BJ (cell line): ENCODE measurements around the gene LRIG1. TPM values are rescaled to one million over a fixed set of nuclear protein-coding genes. Genes with fewer than 3 reads are reported as not detected.

Source experiments
- CTCF ChIA-PET: fragments of 350-600 bp; formaldehyde crosslinking; extraction: SDS; loops from one replicate; lab custom pipeline; 2021; ENCODE audit warnings: antibody characterized with exemption, inconsistent platforms; lab: Yijun Ruan, JAX
- POLR2A ChIA-PET: fragments of 300-600 bp; sonication (Branson Sonifier 250); formaldehyde crosslinking; extraction: SDS; loops from one replicate; lab custom pipeline; 2021; ENCODE audit warnings: antibody characterized with exemption; lab: Charles Lee
- DNase-seq: peaks from one replicate; pipeline ENCODE4 v3.0.0-alpha.2; 2011; ENCODE audit warnings: low read depth
- H3K27me3 ChIP-seq: 2 replicates; pipeline ENCODE4 v1.6.0; 2011; ENCODE audit warnings: low read length; ENCODE audit not compliant: control insufficient read depth, insufficient read depth
- H3K36me3 ChIP-seq: 2 replicates; pipeline ENCODE4 v1.5.1; 2011; ENCODE audit warnings: low read length; ENCODE audit not compliant: control insufficient read depth, insufficient read depth
- H3K4me3 ChIP-seq: 2 replicates; pipeline ENCODE4 v1.5.1; 2011; ENCODE audit warnings: low read depth, mild to moderate bottlenecking, control low read depth, low read length
- polyA plus RNA-seq: library from polyadenylated mRNA; depleted of rRNA; stranded (reverse); fragments of >200 nt; gene quantifications from 2 replicates; pipeline ENCODE4 v1.2.3, GENCODE V29; 2011
- TF ChIP-seq, protein P1 (sequence below): IDR thresholded peaks from 2 replicates; pipeline ENCODE4 v1.5.1; 2011; ENCODE audit warnings: low read depth, mild to moderate bottlenecking, control low read depth, inconsistent platforms, low read length, moderate library complexity; ENCODE audit not compliant: insufficient read depth

Gene LRIG1
- polyA plus RNA-seq, 1 experiment = 13.0 TPM

DNA sequence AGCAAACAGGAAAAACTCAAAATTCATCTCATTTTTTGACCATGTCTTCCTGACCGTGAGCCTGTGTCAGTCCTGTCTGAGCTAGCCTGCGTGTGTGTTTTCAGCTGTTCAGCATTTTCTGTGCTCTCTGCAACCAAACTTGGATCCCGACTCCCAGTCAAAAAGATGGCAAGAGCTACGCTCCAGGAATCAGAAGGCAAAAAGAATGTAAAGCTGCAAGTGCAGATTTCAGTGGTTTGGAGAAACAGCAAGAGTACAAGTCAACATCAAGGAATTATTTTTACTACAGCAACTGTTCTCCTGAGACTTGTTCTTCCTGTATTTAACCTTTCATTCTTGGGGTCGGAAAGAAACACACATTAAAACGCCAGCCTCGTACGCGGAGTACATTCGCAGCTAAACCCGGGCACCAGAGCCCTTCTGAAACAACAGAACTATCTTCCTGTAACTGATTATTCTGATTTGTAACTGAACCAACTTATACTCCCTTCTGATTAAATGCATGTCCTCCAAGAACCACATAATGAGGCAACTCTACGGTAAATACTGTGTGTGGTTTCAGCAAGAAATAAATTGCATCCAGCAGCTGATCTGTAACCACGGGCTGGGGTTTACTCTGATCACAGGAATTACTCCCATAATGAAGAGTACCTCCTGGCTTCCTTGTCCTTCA, 107.4 kb downstream of the LRIG1 start:
- POLR2A ChIA-PET = no interaction called here
- no peak for DNase-seq
- H3K27me3 ChIP-seq = no peaks in the 10 kb centered on the region
- no peak overlapping the region for H3K4me3 ChIP-seq
- CTCF ChIA-PET = interaction anchor here (1.1 to 2.4 kb wide), 4 partner anchors 7 to 16 kb away, joined by 3 to 13 read pairs (median 6); no protein-coding TSS in a partner anchor
- TF ChIP-seq, protein P1, sequence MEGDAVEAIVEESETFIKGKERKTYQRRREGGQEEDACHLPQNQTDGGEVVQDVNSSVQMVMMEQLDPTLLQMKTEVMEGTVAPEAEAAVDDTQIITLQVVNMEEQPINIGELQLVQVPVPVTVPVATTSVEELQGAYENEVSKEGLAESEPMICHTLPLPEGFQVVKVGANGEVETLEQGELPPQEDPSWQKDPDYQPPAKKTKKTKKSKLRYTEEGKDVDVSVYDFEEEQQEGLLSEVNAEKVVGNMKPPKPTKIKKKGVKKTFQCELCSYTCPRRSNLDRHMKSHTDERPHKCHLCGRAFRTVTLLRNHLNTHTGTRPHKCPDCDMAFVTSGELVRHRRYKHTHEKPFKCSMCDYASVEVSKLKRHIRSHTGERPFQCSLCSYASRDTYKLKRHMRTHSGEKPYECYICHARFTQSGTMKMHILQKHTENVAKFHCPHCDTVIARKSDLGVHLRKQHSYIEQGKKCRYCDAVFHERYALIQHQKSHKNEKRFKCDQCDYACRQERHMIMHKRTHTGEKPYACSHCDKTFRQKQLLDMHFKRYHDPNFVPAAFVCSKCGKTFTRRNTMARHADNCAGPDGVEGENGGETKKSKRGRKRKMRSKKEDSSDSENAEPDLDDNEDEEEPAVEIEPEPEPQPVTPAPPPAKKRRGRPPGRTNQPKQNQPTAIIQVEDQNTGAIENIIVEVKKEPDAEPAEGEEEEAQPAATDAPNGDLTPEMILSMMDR = no peak
- H3K36me3 ChIP-seq = no peaks in the 10 kb centered on the region; the same call in none of the 2 replicates

DNA sequence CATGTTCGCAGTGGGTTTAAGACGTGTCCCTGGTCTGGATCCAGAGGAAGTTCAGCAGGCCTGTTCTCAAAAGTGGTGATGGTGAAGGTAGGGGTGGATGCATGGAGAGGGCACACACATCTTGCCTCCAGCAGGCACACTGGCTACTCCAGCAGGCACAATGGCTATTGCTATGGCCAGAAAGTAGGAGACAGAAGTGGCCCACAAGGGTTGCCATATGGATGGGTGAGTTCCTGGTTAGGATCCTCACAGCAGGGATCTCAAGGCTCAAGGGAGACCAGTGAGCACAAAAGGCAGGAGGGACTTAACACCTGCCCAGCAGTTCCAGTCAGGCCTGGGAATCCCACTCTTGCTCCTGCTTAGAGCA, 107.9 kb downstream of the LRIG1 start:
- Histone ChIP-seq H3K36me3 (no peaks in the 10 kb centered on the region; the same call in none of the 2 replicates), H3K27me3 (no peaks in the 10 kb centered on the region), H3K4me3 (no peak overlapping the region)
- ChIA-PET CTCF (interaction anchor here (1.1 to 1.9 kb wide), 2 partner anchors 15 kb away, joined by 3 to 10 read pairs; no protein-coding TSS in a partner anchor), POLR2A (no interaction called here)
- no peak for DNase-seq
- TF ChIP-seq, protein P1 = no peak

DNA sequence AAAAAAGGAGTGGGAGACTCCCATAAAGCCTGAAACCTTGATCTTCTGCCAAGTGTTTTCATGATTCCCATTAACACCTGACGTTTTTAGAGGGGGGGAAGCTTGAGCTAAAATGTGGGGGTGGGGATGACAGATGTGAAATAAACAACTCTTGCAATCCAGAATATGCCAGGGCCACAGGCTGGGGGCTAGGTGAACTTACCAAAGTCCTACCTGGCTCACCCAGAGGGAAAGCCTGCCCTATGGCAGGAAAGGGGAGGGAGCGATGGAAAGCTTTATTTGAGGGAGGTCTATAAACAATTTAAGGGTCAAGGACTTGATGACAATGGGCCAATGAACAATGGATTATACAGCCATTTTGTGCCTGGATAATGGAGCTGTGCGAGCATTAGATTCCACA, 108.3 kb downstream of the LRIG1 start:
- TF ChIP-seq, protein P1 = no peak
- CTCF ChIA-PET = interaction anchor here (1.1 to 1.9 kb wide), 2 partner anchors 15 kb away, joined by 3 to 10 read pairs; no protein-coding TSS in a partner anchor
- no peak for DNase-seq

DNA sequence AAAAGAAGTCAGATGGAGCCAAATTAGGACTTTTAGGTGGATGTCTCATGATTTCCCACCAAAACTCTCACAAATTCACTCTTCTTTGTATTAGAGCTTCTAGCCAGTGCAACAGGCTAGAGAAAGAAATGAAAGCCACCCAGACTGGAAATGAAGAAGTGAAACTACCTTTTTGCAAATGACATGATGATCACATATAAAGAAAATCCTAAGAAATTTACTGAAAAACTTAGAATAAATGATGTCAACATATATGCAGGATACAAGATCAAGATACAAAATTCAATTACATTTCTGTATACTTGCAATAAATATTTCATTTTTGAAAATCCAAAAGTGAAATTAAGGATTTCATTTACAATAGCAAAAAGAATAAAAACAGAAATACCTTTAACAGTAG, 110.8 kb downstream of the LRIG1 start:
- TF ChIP-seq, protein P1 = no peak
- no peak for DNase-seq
- peaks cover 5% of the 10 kb centered on the region for H3K36me3 ChIP-seq
- POLR2A ChIA-PET = no interaction called here
- H3K4me3 ChIP-seq = no peak overlapping the region
- CTCF ChIA-PET = interaction anchor here (1.1 kb wide), 1 partner anchor 12 kb away, joined by 3 read pairs; no protein-coding TSS in a partner anchor
- no peaks in the 10 kb centered on the region for H3K27me3 ChIP-seq

More for the DNA sequence above, 108.3 kb downstream of the LRIG1 start:
- no peaks in the 10 kb centered on the region for H3K27me3 ChIP-seq
- no peak overlapping the region for H3K4me3 ChIP-seq
- H3K36me3 ChIP-seq = no peaks in the 10 kb centered on the region; the same call in none of the 2 replicates
- POLR2A ChIA-PET = no interaction called here

DNA sequence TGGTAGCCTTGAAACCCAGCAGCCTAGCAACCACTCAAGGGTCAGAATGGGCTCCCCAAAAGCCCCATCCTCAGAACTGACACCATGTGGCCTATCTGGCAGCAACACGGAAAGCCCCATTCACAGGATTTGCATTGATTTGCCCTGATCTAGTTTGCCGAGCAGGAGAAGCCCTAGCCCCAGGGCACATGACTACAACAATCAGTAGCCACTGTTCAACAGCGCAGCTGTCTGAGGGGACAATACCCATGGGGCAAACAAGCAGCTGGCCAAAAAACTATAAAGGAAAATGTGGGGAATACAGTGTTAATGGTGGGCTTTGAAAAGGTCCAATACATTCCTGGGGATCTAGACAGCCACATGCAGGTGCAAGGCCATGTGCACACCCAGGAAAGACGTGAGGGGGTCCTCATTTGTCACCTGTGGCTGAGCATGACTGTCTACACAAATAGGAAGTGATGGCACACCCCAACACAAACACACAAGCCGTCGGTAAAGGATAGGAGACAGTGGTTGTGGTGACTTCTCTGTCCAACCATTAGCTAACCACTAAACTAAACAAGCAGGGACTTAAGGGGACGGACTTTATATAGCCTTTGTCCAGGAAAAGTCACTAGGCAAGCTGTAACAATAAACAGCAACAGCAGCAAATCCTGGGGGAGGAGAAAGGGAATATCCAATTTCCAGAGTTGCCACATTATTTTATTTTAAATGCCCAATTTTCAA, 113.7 kb downstream of the LRIG1 start:
- CTCF ChIA-PET = interaction anchor here (1.6 to 2.1 kb wide), 2 partner anchors 9 to 133 kb away, joined by 3 to 12 read pairs; no protein-coding TSS in a partner anchor
- POLR2A ChIA-PET = no interaction called here
- TF ChIP-seq, protein P1 = no peak
- Histone ChIP-seq H3K27me3 (no peaks in the 10 kb centered on the region), H3K36me3 (peaks cover 5% of the 10 kb centered on the region), H3K4me3 (no peak overlapping the region)
- no peak for DNase-seq
